Nephron progenitor cell (in vitro differentiated cells): ENCODE results near the gene LARGE1.
A peak's percentile ranks its signal among the peaks of the same experiment; 100 is the strongest.

Source experiments
- DNase-seq: peaks from one replicate; pipeline ENCODE4 v3.0.0; 2021
- H3K27ac Mint-ChIP-seq: 2 replicates; pipeline ENCODE4 v1.8.0; 2021; ENCODE audit warnings: mild to moderate bottlenecking, moderate library complexity, mixed read lengths
- H3K27me3 Mint-ChIP-seq: 2 replicates; pipeline ENCODE4 v1.8.0; 2021; ENCODE audit warnings: mild to moderate bottlenecking, low read depth, mixed read lengths; ENCODE audit not compliant: poor library complexity
- H3K36me3 Mint-ChIP-seq: 2 replicates; pipeline ENCODE4 v1.8.0; 2021; ENCODE audit warnings: low read depth, mixed read lengths
- H3K4me1 Mint-ChIP-seq: 2 replicates; pipeline ENCODE4 v1.8.0; 2021; ENCODE audit warnings: mixed read lengths
- H3K4me3 Mint-ChIP-seq: 2 replicates; pipeline ENCODE4 v1.8.0; 2021; ENCODE audit warnings: mild to moderate bottlenecking, moderate library complexity, mixed read lengths
- H3K9me3 Mint-ChIP-seq: 2 replicates; pipeline ENCODE4 v1.8.0; 2021; ENCODE audit warnings: mild to moderate bottlenecking, moderate library complexity, mixed read lengths
- TF ChIP-seq, protein P1 (sequence below): fragments of 200-600 bp; sonication (generic); IDR thresholded peaks from 2 replicates; pipeline ENCODE4 v1.5.0; 2021; ENCODE audit warnings: antibody characterized with exemption

The LARGE1 gene

DNA sequence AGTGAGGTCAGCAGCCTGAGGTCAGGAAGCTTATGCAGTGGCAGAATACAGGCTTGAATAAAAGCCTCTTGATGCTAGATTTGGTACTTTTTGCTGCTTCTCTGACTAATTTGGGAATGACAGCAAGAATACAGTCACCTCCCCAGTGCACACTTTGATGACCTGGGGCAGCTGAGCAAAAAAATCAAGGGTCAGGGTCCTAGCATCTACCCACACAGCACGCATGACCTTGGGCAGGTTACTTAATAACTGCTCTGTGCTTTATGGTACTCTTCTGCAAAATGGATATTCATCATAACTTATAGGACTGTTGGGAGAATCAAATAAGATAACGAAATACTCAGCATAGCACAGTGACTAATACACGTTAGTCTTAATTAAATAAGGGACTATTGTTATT is 518.0 kb downstream of the LARGE1 start:
- Mint-ChIP-seq H3K27me3 (peaks cover 8% of the 10 kb centered on the region), H3K27ac (peak overlapping the region; percentile 47), H3K4me3 (no peak overlapping the region), H3K4me1 (peaks cover 19% of the 10 kb centered on the region), H3K36me3 (peaks cover 4% of the 10 kb centered on the region), H3K9me3 (no peaks in the 10 kb centered on the region)
- DNase-seq, result no peak
- TF ChIP-seq, protein P1, sequence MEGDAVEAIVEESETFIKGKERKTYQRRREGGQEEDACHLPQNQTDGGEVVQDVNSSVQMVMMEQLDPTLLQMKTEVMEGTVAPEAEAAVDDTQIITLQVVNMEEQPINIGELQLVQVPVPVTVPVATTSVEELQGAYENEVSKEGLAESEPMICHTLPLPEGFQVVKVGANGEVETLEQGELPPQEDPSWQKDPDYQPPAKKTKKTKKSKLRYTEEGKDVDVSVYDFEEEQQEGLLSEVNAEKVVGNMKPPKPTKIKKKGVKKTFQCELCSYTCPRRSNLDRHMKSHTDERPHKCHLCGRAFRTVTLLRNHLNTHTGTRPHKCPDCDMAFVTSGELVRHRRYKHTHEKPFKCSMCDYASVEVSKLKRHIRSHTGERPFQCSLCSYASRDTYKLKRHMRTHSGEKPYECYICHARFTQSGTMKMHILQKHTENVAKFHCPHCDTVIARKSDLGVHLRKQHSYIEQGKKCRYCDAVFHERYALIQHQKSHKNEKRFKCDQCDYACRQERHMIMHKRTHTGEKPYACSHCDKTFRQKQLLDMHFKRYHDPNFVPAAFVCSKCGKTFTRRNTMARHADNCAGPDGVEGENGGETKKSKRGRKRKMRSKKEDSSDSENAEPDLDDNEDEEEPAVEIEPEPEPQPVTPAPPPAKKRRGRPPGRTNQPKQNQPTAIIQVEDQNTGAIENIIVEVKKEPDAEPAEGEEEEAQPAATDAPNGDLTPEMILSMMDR, result no peak

DNA sequence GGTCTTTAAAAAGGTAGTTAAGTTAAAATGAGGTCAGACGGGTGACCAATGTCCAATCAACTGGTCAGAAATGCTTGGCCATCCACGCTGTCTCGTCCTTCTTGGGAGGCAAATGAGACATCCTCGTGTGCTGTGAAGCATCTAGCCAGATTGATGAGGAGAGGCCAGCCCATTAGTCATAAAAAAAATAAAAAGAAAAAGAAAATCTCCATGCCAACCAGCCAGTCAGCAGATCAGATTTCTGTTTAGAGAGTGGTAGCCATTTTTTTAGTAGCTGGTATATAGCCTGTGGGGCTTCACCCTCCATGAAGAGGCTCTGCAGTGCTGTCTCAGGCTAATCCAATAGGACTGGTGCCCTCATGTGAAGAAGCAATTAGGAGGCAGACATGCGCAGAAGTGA is 519.0 kb downstream of the LARGE1 start:
- H3K9me3 Mint-ChIP-seq, result no peaks in the 10 kb centered on the region
- H3K27me3 Mint-ChIP-seq, result peaks cover 8% of the 10 kb centered on the region
- DNase-seq, result no peak
- peak overlapping the region; percentile 81 for H3K27ac Mint-ChIP-seq
- TF ChIP-seq, protein P1, result no peak
- H3K4me3 Mint-ChIP-seq, result no peak overlapping the region
- peaks cover 4% of the 10 kb centered on the region for H3K36me3 Mint-ChIP-seq
- peaks cover 19% of the 10 kb centered on the region for H3K4me1 Mint-ChIP-seq

DNA sequence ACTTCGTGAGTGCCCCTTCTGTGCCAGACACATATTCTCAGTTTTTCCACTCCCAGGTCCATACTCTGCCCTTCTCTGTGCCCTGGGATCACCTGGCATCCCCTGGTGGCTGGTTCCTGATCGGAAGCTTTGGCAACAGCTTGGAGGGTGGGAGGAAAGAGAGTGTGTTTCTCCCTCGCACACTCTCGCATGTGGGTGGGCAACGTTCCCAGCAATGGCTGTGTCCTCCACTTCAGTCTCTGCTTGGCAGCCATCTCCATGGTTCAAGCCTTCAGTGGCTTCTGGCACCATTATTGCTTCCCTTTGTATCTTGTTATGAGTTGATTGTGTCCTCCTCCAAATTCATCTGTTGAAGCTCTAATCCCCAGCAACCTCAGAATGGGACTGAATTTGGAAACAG is 519.4 kb downstream of the LARGE1 start:
- H3K4me3 Mint-ChIP-seq, result no peak overlapping the region
- TF ChIP-seq, protein P1, result no peak
- no peak for DNase-seq
- H3K27me3 Mint-ChIP-seq, result peaks cover 8% of the 10 kb centered on the region
- peaks cover 19% of the 10 kb centered on the region for H3K4me1 Mint-ChIP-seq
- H3K27ac Mint-ChIP-seq, result peak overlapping the region; percentile 81
- no peaks in the 10 kb centered on the region for H3K9me3 Mint-ChIP-seq
- peaks cover 4% of the 10 kb centered on the region for H3K36me3 Mint-ChIP-seq

DNA sequence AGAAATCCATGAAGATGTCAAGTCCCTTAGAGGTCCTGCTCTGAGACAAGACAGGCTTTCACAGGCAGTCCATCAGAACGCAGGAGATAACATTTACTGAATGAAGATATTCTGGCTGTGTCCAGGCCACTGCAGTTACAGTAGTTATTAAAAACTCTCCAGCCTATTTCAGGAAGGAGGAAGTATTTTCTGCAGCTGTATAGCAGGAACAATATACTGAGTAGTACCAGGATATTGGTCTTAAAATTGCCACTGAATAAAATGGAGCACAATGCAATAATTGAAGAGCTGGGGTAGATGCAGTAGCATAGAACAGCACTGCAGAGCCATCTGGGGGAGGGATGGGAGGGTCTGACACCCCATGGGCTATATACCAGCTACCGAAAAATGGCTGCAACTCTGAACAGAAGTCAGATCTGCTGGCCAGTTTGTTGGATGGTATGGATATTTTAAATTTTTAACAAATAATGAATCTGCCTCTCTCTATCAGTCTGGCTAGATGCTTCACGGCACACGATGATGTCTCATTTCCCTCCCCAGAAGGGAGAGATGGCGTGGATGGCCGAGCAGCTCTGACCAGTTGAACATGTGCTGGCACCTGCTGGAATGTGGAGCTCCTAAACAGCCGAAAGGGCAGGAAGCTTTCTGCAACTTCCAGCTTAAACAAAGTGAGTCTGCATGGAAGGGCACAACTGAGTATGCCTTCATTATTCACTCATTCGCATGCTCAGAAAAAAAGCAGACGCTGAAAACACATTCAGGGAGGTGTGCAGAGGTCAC is 520.0 kb downstream of the LARGE1 start:
- no peak overlapping the region for H3K27ac Mint-ChIP-seq
- H3K36me3 Mint-ChIP-seq, result peaks cover 4% of the 10 kb centered on the region
- DNase-seq, result no peak
- no peak overlapping the region for H3K4me3 Mint-ChIP-seq
- H3K9me3 Mint-ChIP-seq, result no peaks in the 10 kb centered on the region
- H3K27me3 Mint-ChIP-seq, result peaks cover 8% of the 10 kb centered on the region
- TF ChIP-seq, protein P1, result no peak
- peaks cover 19% of the 10 kb centered on the region for H3K4me1 Mint-ChIP-seq

DNA sequence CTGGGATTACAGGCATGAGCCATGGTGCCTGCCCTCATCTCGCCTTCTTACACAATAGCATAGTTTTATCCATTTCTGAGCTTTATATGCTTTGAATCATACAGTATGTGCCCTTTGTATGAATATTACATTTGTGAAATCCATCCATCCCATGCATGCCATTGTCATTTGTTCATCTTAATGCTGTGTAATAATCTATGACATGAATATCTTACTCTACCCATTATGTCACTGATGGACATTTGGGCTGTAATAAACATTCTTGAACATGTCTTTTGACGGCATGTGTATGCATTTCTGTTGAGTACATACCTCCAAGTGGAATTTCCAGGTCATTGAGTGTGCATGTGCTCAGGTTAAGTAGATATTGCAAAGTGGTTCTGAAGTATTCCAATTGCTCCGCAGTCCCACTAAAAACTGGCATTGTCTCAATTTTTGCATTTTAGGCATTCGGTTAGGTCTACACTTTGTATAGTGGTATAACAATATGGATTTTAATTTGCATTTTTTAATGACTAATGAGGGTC is 522.8 kb downstream of the LARGE1 start:
- Mint-ChIP-seq H3K4me1 (peaks cover 19% of the 10 kb centered on the region), H3K4me3 (no peak overlapping the region), H3K9me3 (no peaks in the 10 kb centered on the region), H3K27me3 (peaks cover 4% of the 10 kb centered on the region), H3K27ac (no peak overlapping the region), H3K36me3 (peaks cover 4% of the 10 kb centered on the region)
- no peak for DNase-seq
- TF ChIP-seq, protein P1, result no peak

- H3K4me1 Mint-ChIP-seq, result peaks cover 19% of the 10 kb centered on the region
- no peaks in the 10 kb centered on the region for H3K27me3 Mint-ChIP-seq
- TF ChIP-seq, protein P1, result no peak
- no peak overlapping the region for H3K4me3 Mint-ChIP-seq
- no peak overlapping the region for H3K27ac Mint-ChIP-seq
- H3K36me3 Mint-ChIP-seq, result no peaks in the 10 kb centered on the region
- H3K9me3 Mint-ChIP-seq, result no peaks in the 10 kb centered on the region
- no peak for DNase-seq
These were observed 526.8 kb downstream of the LARGE1 start for GRCh38 chr22:33393432-33393831.
